Measurements from ENCODE around the gene GRM8.

The GRM8 gene

GRCh38 chr7:127029823-127030222, 222.9 kb downstream of the GRM8 start:
- H3K4me3 ChIP-seq (ENCODE audit: low read depth, low read length), result no peak overlapping the region
- TF ChIP-seq, protein P1, sequence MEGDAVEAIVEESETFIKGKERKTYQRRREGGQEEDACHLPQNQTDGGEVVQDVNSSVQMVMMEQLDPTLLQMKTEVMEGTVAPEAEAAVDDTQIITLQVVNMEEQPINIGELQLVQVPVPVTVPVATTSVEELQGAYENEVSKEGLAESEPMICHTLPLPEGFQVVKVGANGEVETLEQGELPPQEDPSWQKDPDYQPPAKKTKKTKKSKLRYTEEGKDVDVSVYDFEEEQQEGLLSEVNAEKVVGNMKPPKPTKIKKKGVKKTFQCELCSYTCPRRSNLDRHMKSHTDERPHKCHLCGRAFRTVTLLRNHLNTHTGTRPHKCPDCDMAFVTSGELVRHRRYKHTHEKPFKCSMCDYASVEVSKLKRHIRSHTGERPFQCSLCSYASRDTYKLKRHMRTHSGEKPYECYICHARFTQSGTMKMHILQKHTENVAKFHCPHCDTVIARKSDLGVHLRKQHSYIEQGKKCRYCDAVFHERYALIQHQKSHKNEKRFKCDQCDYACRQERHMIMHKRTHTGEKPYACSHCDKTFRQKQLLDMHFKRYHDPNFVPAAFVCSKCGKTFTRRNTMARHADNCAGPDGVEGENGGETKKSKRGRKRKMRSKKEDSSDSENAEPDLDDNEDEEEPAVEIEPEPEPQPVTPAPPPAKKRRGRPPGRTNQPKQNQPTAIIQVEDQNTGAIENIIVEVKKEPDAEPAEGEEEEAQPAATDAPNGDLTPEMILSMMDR (IDR thresholded peaks at IDR 0.05; ENCODE audit: borderline replicate concordance, insufficient read depth, low read depth, low read length), result no peak

GRCh38 chr7:127021857-127022256, 230.9 kb downstream of the GRM8 start:
- H3K4me3 ChIP-seq (ENCODE audit: low read depth, low read length), result no peak overlapping the region
- TF ChIP-seq, protein P1 (IDR thresholded peaks at IDR 0.05; ENCODE audit: borderline replicate concordance, insufficient read depth, low read depth, low read length), result no peak

- no peak overlapping the region for H3K4me3 ChIP-seq (ENCODE audit: low read depth, low read length)
- TF ChIP-seq, protein P1 (IDR thresholded peaks at IDR 0.05; ENCODE audit: borderline replicate concordance, insufficient read depth, low read depth, low read length), result no peak
Observed at GRCh38 chr7:127021019-127021738, 231.6 kb downstream of the GRM8 start.

DNA sequence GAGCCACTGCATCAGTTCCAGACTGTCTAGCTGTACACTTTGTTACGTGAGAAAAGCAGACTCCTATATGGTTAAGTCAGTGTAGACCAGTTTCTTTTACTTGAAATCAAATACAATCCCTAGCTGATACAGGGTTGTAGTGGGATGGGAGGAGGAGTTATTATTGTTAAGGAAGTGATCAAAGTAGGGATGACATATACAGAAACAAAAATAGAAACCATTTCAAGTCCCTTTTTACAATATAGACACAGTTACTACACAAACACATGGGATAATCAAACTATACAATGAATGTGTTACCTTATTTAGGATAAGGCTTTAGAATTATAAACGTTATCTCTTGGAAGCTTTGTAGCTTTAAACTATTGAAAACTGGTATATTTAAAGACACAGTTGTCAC, 233.9 kb downstream of the GRM8 start:
- TF ChIP-seq, protein P1 (IDR thresholded peaks at IDR 0.05; ENCODE audit: borderline replicate concordance, insufficient read depth, low read depth, low read length), result no peak
- no peak overlapping the region for H3K4me3 ChIP-seq (ENCODE audit: low read depth, low read length)

GRCh38 chr7:127017196-127017595, 235.5 kb downstream of the GRM8 start:
- H3K4me3 ChIP-seq (ENCODE audit: low read depth, low read length), result no peak overlapping the region
- TF ChIP-seq, protein P1 (IDR thresholded peaks at IDR 0.05; ENCODE audit: borderline replicate concordance, insufficient read depth, low read depth, low read length), result no peak

DNA sequence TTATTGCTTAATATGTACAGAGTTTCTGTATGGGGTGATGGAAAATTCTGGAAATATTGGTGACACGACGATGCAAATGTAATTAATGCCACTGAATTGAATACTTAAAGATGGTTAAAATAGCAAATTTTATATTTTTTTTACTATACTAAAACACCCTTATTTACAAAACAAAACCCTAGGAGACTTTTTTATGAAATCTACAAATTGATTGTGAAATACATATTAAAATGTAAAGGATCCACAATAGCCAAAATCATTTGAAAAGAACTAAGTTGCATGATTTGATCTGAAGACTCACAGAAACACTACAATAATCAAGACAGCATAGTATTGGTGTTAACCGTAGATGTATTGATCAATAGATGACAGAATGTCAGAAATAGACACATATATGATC, 252.0 kb downstream of the GRM8 start:
- no peak overlapping the region for H3K4me3 ChIP-seq (ENCODE audit: low read depth, low read length)
- TF ChIP-seq, protein P1 (IDR thresholded peaks at IDR 0.05; ENCODE audit: borderline replicate concordance, insufficient read depth, low read depth, low read length), result no peak

DNA sequence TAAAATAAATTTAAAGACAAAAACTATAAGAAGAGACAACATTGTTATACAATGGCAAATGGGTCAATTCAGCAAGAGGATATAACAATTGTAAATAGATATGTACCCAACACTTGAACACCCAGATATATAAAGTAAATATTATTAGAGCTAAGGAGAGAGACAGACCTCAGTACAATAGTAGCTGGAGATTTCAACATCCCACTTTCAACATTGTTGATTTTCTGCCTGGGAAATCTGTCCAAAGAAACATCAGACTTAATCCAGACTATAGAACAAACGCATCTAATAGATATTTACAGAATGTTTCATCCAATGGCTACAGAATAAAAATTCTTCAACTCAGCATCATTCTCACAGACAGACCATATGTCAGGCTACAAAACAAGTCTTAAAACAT, 256.1 kb downstream of the GRM8 start:
- TF ChIP-seq, protein P1 (IDR thresholded peaks at IDR 0.05; ENCODE audit: borderline replicate concordance, insufficient read depth, low read depth, low read length), result no peak
- H3K4me3 ChIP-seq (ENCODE audit: low read depth, low read length), result no peak overlapping the region
